ENCODE results near the gene GBP3.

The GBP3 gene, protein sequence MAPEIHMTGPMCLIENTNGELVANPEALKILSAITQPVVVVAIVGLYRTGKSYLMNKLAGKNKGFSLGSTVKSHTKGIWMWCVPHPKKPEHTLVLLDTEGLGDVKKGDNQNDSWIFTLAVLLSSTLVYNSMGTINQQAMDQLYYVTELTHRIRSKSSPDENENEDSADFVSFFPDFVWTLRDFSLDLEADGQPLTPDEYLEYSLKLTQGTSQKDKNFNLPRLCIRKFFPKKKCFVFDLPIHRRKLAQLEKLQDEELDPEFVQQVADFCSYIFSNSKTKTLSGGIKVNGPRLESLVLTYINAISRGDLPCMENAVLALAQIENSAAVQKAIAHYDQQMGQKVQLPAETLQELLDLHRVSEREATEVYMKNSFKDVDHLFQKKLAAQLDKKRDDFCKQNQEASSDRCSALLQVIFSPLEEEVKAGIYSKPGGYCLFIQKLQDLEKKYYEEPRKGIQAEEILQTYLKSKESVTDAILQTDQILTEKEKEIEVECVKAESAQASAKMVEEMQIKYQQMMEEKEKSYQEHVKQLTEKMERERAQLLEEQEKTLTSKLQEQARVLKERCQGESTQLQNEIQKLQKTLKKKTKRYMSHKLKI

DNA sequence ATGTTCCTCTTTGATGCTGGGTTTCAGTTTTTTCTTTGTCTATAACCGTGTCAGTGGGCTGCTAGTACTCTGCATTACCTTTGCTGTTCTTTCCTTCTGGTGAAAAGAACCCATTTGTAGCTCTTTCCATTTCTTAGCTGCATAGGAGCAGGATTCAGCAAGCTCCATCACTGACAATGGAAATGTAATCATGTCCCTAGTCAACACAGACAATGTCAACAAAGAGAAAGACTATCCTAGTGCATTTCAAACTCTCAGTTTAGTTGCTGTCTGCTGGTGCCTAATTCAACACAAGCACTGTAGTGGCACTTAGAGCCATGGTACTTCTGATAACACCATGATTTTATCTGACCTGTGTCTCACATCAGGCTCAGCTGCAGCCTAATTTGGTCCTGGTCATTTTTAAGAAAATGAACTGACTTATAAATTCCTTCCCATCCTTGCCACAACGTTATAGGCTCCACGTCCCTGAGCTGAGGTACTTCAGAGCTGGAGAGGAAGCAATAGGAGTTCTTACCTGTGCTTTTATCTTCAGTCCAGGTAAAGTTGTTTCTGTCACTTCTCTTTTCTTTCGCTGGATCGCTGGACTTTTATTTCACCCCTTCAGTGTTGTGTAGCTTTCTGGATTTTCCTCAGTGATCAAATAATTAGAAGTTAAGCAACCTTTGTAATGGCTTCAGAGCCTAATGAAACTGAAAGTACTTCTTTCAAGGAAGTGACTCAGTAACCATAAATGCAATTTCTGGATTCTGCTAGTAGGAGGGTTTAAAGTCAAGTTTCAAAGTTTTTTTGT, at the start of gene GBP3:
GBP3 (minus strand) TSS at position 700 of the 793 bp plus-strand sequence. CDS start 2,145 bp downstream, outside the sequence.
- TF ChIP-seq CTCF (IDR thresholded peaks at IDR 0.05; ENCODE audit: low read depth, low read length, missing control alignments) = no peak
- peak within 1 kb of the TSS; percentile 78 for H3K4me3 ChIP-seq (ENCODE audit: low read depth, low read length)
- in situ Hi-C loops (cut with HindIII; ENCODE audit: low sequenced_read_pairs) = no loop called here
- peak; percentile 36 for DNase-seq (ENCODE audit: low read depth)

DNA sequence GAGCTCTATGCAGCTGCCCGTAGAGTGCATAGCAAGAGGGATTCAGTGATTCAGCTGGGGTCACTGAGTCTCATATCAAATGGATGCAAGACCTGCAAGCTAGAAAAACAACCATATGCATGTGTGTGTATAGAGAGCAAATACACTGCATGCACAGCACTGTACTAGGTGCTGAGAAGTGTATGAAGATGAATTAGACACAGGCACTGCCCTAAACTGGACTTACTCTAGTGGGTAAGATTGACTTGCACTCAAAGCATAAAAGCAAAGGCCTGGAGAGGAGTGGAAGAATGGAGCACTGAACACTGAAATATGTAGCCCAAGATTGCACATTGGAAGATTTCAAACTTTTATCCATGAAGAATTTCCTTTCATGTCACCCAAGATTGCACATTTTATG, 47.8 kb upstream of the GBP3 start:
- TF ChIP-seq CTCF (IDR thresholded peaks at IDR 0.05; ENCODE audit: low read depth, low read length, missing control alignments) = no peak
- H3K4me3 ChIP-seq (ENCODE audit: low read depth, low read length) = no peak overlapping the region
- no peak for DNase-seq (ENCODE audit: low read depth)
- in situ Hi-C loops (cut with HindIII; ENCODE audit: low sequenced_read_pairs) = no loop called here

DNA sequence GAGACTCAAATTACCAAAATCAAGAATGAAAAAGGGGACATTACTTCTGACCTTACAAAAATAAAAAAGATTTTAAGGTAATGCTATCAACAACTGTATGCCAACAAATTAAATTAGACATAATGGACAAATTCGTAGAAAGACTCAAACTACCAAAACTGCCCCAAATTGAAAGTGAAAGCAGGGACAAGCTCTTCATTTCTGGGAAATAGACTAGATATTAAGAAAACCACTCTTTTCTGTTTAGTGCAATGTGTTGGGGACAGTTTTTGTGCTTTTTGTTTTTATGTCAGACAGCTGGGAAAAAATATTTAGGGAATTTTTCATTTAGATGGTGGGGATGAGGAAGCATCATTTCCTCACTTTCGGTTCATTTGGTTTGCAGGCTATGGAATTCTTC, 47.3 kb upstream of the GBP3 start:
- in situ Hi-C loops (cut with HindIII; ENCODE audit: low sequenced_read_pairs) = no loop called here
- no peak for DNase-seq (ENCODE audit: low read depth)
- no peak overlapping the region for H3K4me3 ChIP-seq (ENCODE audit: low read depth, low read length)
- TF ChIP-seq CTCF (IDR thresholded peaks at IDR 0.05; ENCODE audit: low read depth, low read length, missing control alignments) = no peak

GRCh38 chr1:89068291-89068690, 45.6 kb upstream of the GBP3 start:
- no peak overlapping the region for H3K4me3 ChIP-seq (ENCODE audit: low read depth, low read length)
- in situ Hi-C loops (cut with HindIII; ENCODE audit: low sequenced_read_pairs) = no loop called here
- no peak for TF ChIP-seq CTCF (IDR thresholded peaks at IDR 0.05; ENCODE audit: low read depth, low read length, missing control alignments)
- peak; percentile 35 for DNase-seq (ENCODE audit: low read depth)

GRCh38 chr1:89065079-89065868, 42.6 kb upstream of the GBP3 start, which contains the start of gene GBP1:
TSS of gene GBP1 (minus strand) at chr1:89065208. CDS start at chr1:89063234, 1,974 bp downstream.
- no peak for TF ChIP-seq CTCF (IDR thresholded peaks at IDR 0.05; ENCODE audit: low read depth, low read length, missing control alignments)
- peak; percentile 81 for DNase-seq (ENCODE audit: low read depth)
- peak within 1 kb of the TSS; percentile 49 for H3K4me3 ChIP-seq (ENCODE audit: low read depth, low read length)
- in situ Hi-C loops (cut with HindIII; ENCODE audit: low sequenced_read_pairs) = no loop called here

DNA sequence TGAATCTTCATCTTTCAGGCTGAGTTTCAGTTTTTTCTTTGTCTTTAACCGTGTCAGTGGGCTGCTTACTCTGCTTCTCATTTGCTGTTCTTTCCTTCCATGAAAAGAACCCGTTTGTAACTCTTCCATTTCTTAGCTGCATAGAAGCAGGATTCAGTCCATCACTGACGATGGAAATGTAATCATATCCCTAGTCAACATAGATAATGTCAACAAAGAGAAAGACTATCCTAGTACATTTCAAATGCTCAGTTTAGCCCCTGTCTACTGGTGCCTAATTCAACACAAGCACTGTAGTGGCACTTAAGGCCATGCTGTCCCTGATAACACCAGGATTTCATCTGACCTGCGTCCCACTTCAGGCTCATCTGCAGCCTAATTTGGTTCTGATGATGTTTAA, 42.0 kb upstream of the GBP3 start:
- no peak for DNase-seq (ENCODE audit: low read depth)
- peak overlapping the region; percentile 49 for H3K4me3 ChIP-seq (ENCODE audit: low read depth, low read length)
- in situ Hi-C loops (cut with HindIII; ENCODE audit: low sequenced_read_pairs) = no loop called here
- no peak for TF ChIP-seq CTCF (IDR thresholded peaks at IDR 0.05; ENCODE audit: low read depth, low read length, missing control alignments)
